ENCODE measurements around the gene ACSM6. TPM values are rescaled to one million over a fixed set of nuclear protein-coding genes. Genes with fewer than 3 reads are reported as not detected.

The ACSM6 gene
- polyA plus RNA-seq, 10 donors, result 0.09 TPM; not detected in 9

DNA sequence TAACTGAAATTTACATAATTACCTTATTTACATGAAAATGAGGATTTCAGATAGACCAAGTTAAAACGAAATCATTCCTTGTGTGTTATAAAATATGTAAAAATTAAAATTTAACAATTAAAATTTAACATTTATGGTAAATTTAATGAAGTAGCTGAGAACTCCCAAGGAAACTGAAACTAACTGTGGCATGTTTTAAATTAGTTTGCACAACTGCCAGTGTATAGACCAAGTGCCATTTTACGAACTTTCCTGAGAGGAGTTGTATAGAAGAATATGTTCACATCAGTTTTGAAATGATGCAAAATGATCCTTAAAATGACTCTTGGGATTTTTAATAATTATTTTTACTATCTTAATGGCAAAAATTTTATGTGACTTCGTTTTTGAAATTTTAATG lies 73.2 kb downstream of the ACSM6 start:
- DNase-seq, result no peak

DNA sequence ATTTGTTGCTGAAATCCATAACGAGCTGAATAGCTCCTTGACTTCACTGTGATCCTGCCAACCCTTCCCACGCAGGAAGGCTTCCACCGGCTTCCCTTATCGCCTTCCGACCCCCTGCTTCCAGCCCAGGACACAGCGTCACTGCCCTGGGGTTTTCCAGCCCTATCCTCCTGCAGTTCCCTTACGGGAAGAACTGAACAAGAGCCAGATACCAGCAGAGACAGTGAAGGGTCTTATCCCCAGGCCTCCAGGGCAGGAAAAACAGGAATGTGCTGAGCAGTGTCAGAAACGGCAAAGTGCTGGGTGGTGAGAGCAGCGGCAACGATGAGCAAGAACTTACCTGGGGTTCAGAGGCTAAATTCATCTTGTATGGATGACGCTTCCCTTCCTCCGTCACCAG lies 74.4 kb downstream of the ACSM6 start:
- DNase-seq, result peak in 1 of 3 donors; percentile 45

DNA sequence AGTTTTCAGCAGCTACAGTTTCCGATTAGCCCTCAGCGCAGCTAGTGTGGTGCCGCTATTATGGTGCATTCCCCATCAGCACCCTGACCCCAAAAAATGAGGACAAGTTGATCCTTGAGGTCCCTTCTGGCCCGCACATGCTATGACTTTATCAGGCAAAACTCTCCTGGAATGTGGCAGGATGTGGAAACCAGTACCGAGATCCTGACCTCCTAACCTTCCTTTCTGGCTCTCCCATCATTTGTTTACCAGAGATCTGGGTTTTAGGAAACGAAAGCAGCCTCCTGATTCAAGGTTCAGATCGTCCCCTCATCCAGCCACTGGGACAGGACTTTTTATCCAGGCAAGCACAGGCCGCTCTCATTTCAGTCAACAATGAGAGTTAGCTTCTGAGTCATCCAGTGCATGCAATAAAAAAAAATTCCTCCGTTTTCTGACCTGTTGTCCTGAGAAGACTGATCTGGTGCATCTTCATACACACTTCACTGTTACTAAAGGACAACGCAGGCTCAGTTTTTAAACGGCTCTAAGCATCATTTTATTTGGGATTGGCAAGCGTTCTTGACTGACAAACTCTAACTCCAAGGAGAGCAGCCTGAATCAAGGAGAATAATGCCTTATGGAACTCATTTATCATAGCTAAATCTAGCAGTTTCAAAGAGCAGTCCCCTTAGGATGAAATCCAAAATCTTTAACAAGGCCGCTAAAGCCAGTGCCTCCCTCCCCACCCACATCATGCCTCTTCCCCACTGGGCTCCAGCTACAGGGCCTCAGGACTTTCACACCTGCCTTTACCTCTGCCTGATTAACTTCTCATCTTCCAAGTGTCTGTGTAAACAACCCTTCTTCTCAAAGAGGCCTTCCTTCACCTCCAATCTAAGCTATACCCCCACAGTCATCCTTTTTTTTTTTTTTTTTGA lies 79.6 kb downstream of the ACSM6 start:
- DNase-seq, result no peak

DNA sequence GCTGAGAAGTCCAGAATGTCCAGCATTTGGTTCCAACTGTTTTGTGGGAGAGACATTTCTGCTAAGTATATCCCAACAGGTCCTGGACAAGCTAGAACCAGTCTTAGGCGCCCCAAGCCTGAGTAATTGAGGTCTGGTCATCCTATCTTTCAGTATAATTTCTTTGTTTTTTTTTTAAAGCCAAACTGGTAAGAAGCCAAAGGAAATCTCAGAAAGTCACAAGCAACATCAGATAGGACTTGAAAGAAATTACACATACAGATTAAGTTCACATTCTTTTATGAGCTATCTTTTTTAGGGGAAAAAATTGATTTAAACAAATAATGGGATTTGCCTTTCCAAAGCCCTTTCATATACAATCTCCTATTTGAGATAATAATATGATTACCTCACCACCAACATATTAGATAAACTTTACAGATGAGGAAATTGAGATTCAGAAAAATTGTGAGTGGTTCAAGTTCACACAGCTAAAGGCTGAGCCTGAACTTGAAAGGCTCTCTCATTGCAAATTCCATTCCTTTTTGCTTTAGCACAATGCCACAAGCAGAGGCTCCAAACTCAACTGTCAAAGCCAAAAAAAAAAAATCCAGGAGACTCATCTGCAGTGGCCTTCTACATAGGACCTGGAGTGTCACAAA lies 81.8 kb downstream of the ACSM6 start:
- no peak for DNase-seq

DNA sequence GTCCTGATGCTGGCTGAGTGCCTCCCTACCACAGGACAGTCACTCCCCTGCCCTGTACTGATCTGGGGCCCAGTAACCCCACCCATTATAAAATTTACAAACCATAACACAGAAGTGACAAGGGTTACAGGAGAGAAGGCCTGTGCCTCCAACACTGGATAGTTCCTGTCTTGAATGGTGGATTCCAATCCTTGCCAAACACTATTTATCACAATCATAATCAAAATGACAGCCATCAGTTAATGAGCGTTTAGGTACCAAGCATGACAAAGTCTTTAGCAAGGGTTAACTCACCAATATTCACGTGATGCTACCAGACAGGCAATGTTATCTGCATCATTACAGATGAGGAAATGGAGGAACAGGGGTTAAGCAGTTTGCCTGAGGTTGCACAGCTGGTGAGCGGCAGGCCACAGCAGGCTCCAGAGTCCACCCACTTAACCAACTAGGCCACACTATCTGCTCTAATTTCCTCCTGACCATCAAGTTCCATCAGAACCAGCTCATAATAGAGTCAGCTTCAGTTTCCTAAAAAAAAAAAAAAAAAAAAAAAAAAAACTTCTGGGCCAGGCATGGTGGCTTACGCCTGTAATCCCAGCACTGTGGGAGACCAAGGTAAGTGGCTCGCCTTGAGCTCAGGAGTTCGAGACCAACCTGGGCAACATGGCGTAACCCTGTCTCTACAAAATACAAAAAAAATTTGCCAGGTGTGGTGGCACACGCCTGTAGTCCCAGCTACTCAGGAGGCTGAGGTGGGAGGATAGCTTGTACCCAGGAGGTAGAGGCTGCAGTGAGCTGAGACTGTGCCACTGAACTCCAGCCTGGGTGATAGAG lies 82.5 kb downstream of the ACSM6 start:
- DNase-seq, result no peak

DNA sequence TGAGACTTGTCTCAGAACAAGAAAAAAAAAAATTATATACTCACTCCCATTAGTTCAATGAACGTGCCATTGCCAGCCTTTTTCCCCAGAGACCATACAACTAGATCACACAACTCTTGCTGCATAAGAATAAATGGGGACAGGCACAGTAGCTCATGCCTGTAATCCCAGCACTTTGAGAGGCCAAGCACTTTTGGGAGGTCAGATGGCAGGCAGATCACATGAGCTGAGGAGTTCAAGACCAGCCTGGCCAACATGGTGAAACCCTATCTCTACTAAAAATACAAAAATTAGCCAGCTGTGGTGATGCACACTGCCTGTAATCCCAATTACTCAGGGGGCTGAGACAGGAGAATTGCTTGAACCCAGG lies 83.1 kb downstream of the ACSM6 start:
- no peak for DNase-seq

DNA sequence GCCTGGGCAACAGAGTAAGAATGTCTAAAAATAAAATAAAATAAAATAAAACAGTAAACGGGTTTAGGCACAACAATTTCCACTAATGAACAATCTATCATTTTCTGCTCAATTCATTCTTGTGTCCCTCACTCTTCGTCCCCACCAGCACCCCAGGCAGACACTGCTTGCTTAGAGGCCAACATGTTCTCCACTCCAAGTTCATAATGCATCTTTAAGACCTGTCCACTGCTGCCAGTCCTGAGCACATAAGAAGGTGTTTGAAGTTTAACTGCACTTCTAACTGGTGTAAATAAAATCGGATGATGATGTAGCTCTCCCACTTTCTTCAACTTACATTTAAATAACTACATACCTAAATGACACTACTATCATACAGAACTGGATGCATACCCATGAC lies 83.6 kb downstream of the ACSM6 start:
- no peak for DNase-seq

Other genes starting within 250 kb of the ACSM6 start
- gene CYP2C8, start 124.7 kb upstream of the ACSM6 start, polyA plus RNA-seq (ENCODE audit: insufficient read length in 10 of 10), result under 1 TPM; 0.07 to 0.69 (median 0.30) TPM
- gene PDLIM1, start 96.8 kb downstream of the ACSM6 start, polyA plus RNA-seq (ENCODE audit: insufficient read length in 10 of 10), result 10 to 100 TPM; 30.8 to 68.4 (median 49.6) TPM